Activated CD8-positive, alpha-beta memory T cell treated with anti-CD3 and anti-CD28 coated beads, Interleukin-2, amount 10 ng/mL, durations not matched to agents 7 days and 5 days (primary cell): Measurements from ENCODE around the gene ST6GALNAC1. TPM values are rescaled to one million over a fixed set of nuclear protein-coding genes. Genes with fewer than 3 reads are reported as not detected.

Source experiments
- ATAC-seq: fragments of 150-1000 bp; cut with Tn5 transposase; one replicate; pipeline ENCODE4 v1.10.0; 2021; ENCODE audit warnings: moderate library complexity
- CTCF ChIA-PET: fragments of 350-600 bp; sonication (Branson Sonifier 250); formaldehyde crosslinking; loops from one replicate; lab custom pipeline; 2021; ENCODE audit warnings: antibody characterized with exemption; lab: Charles Lee
- DNase-seq: peaks from one replicate; pipeline ENCODE4 v3.0.0-alpha.2; 2020
- H3K27ac Mint-ChIP-seq: one replicate; pipeline ENCODE4 v1.8.0; 2021; ENCODE audit warnings: mild to moderate bottlenecking, mixed read lengths
- H3K27me3 Mint-ChIP-seq: one replicate; pipeline ENCODE4 v1.8.0; 2021; ENCODE audit warnings: mixed read lengths
- H3K36me3 Mint-ChIP-seq: one replicate; pipeline ENCODE4 v1.8.0; 2021; ENCODE audit warnings: mild to moderate bottlenecking, mixed read lengths
- H3K4me1 Mint-ChIP-seq: one replicate; pipeline ENCODE4 v1.8.0; 2021; ENCODE audit warnings: mixed read lengths
- H3K4me3 Mint-ChIP-seq: one replicate; pipeline ENCODE4 v1.8.0; 2021; ENCODE audit warnings: mild to moderate bottlenecking, moderate library complexity, mixed read lengths
- H3K9me3 Mint-ChIP-seq: one replicate; pipeline ENCODE4 v1.8.0; 2022; ENCODE audit warnings: low read depth, mixed read lengths
- total RNA-seq, 2 experiments: library from RNA; stranded (reverse); gene quantifications; one replicate each; pipeline ENCODE4 v1.2.3, GENCODE V29; 2021

Gene ST6GALNAC1
- total RNA-seq, 2 experiments from 2014 or later: not detected

DNA sequence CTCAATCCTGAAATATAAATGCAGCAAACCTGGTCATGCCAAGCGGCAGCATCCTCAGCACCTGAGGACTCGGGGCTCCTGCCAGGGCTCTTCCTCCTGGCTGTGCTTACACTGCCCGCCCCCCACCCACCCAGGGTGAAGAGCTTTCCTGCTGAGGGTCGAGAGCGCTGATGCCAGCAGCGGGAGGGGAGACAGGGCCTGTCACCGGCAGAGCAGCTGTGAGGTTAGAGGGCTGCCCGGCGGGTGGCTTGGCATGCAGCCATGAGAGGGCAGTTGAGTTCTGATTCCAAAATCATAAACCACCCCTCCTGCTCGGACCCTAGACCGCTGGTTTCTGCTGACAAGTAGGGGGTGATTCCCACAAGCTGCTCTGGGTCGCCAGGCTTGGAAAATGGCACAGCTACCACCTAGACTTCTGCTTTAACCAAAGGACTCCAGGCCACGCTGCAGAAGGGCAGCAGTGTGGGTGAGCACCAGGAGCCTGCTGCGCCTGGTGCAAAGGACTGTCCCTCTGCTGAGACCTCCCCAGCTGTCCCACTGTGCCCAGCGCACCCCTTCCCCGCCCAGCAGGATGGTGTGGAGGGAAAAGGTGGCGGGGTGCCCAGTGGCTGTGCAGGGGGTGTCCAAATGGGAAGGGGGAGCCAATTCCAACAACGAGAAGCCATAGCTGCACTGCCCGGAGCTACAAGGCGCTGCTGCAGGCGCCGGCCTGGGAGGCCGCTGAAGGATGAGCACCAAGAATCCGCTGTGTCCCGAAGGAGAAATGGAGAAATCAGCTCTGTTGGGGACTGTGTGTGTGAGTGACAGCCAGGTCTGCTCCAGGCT is 40.6 kb upstream of the ST6GALNAC1 start:
- CTCF ChIA-PET: interaction anchor here (0.8 to 4.1 kb wide), 4 partner anchors 29 to 161 kb away, joined by 3 to 50 read pairs (median 22); partner anchors contain the start of gene MXRA7
- Mint-ChIP-seq H3K36me3 (no peaks in the 10 kb centered on the region), H3K4me3 (no peak overlapping the region), H3K4me1 (peaks cover 12% of the 10 kb centered on the region), H3K9me3 (no peaks in the 10 kb centered on the region), H3K27ac (no peak overlapping the region), H3K27me3 (no peaks in the 10 kb centered on the region)
- DNase-seq (no peak), ATAC-seq (no peak)

- no peaks in the 10 kb centered on the region for H3K9me3 Mint-ChIP-seq
- DNase-seq (no peak), ATAC-seq (no peak)
- CTCF ChIA-PET: interaction anchor here (1.3 to 4.1 kb wide), 5 partner anchors 30 to 160 kb away, joined by 3 to 50 read pairs (median 40); partner anchors contain the start of gene MXRA7
- peaks cover 12% of the 10 kb centered on the region for H3K4me1 Mint-ChIP-seq
- no peak overlapping the region for H3K27ac Mint-ChIP-seq
- H3K27me3 Mint-ChIP-seq: no peaks in the 10 kb centered on the region
- no peak overlapping the region for H3K4me3 Mint-ChIP-seq
- no peaks in the 10 kb centered on the region for H3K36me3 Mint-ChIP-seq
These were observed 39.6 kb upstream of the ST6GALNAC1 start for GRCh38 chr17:76683011-76683755.

GRCh38 chr17:76682296-76682695 is 38.7 kb upstream of the ST6GALNAC1 start:
- no peak for ATAC-seq
- H3K36me3 Mint-ChIP-seq: no peaks in the 10 kb centered on the region
- H3K4me1 Mint-ChIP-seq: peaks cover 12% of the 10 kb centered on the region
- H3K27ac Mint-ChIP-seq: no peak overlapping the region
- CTCF ChIA-PET: interaction anchor here (1.1 to 4.1 kb wide), 15 partner anchors 8 to 160 kb away, joined by 3 to 50 read pairs (median 9); partner anchors contain the start of gene MXRA7
- H3K4me3 Mint-ChIP-seq: no peak overlapping the region
- DNase-seq: no peak
- H3K27me3 Mint-ChIP-seq: no peaks in the 10 kb centered on the region
- no peaks in the 10 kb centered on the region for H3K9me3 Mint-ChIP-seq

GRCh38 chr17:76681222-76682137 is 37.9 kb upstream of the ST6GALNAC1 start:
- Mint-ChIP-seq H3K4me3 (no peak overlapping the region), H3K4me1 (peaks cover 12% of the 10 kb centered on the region), H3K9me3 (no peaks in the 10 kb centered on the region), H3K27me3 (no peaks in the 10 kb centered on the region), H3K27ac (no peak overlapping the region), H3K36me3 (no peaks in the 10 kb centered on the region)
- CTCF ChIA-PET: interaction anchor here (0.6 to 4.1 kb wide), 29 partner anchors 9 to 283 kb away, joined by 3 to 50 read pairs (median 5); partner anchors contain the start of gene MXRA7
- DNase-seq (peak; percentile 82), ATAC-seq (peak; percentile 70)

GRCh38 chr17:76679239-76679638 is 35.7 kb upstream of the ST6GALNAC1 start:
- ATAC-seq: no peak
- Mint-ChIP-seq H3K27ac (no peak overlapping the region), H3K36me3 (no peaks in the 10 kb centered on the region), H3K9me3 (no peaks in the 10 kb centered on the region), H3K4me1 (peaks cover 12% of the 10 kb centered on the region), H3K27me3 (no peaks in the 10 kb centered on the region), H3K4me3 (no peak overlapping the region)
- no peak for DNase-seq
- CTCF ChIA-PET: interaction anchor here (1.0 to 2.7 kb wide), 2 partner anchors 18 to 156 kb away, joined by 4 to 12 read pairs; no protein-coding TSS in a partner anchor

GRCh38 chr17:76678330-76678729 is 34.8 kb upstream of the ST6GALNAC1 start:
- DNase-seq (peak; percentile 73), ATAC-seq (peak; percentile 83)
- H3K36me3 Mint-ChIP-seq: no peaks in the 10 kb centered on the region
- H3K9me3 Mint-ChIP-seq: no peaks in the 10 kb centered on the region
- H3K4me1 Mint-ChIP-seq: peaks cover 13% of the 10 kb centered on the region
- H3K4me3 Mint-ChIP-seq: no peak overlapping the region
- H3K27me3 Mint-ChIP-seq: no peaks in the 10 kb centered on the region
- CTCF ChIA-PET: interaction anchor here (1.0 to 2.7 kb wide), 4 partner anchors 19 to 155 kb away, joined by 4 to 12 read pairs (median 6); no protein-coding TSS in a partner anchor
- no peak overlapping the region for H3K27ac Mint-ChIP-seq

DNA sequence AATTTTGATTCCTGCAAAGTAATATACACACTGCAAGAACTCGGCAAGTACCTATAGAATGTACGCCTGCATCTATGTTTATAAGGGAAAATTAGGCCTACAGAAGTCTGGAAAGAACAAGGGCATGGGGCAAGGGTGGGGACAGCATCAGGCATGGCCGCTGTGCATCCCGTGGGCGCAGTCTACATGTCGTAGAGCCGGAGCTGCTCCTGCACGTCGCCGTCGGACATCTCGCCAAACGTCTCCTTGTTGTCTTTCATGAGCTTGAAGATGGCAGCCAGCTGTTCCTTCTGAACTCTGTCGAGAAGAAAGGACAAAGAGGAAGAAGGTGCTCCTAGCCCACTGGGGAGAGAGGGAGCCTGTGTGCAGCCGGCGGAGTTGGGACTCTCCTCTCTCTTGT is 33.8 kb upstream of the ST6GALNAC1 start:
- no peaks in the 10 kb centered on the region for H3K27me3 Mint-ChIP-seq
- H3K27ac Mint-ChIP-seq: no peak overlapping the region
- ATAC-seq (no peak), DNase-seq (no peak)
- H3K9me3 Mint-ChIP-seq: no peaks in the 10 kb centered on the region
- CTCF ChIA-PET: interaction anchor here (0.6 to 2.7 kb wide), 5 partner anchors 37 to 478 kb away, joined by 3 to 12 read pairs (median 4); no protein-coding TSS in a partner anchor
- peaks cover 16% of the 10 kb centered on the region for H3K4me1 Mint-ChIP-seq
- no peak overlapping the region for H3K4me3 Mint-ChIP-seq
- peaks cover 2% of the 10 kb centered on the region for H3K36me3 Mint-ChIP-seq

GRCh38 chr17:76676629-76677028 is 33.1 kb upstream of the ST6GALNAC1 start:
- H3K27me3 Mint-ChIP-seq: no peaks in the 10 kb centered on the region
- DNase-seq: no peak
- H3K27ac Mint-ChIP-seq: no peak overlapping the region
- no peak overlapping the region for H3K4me3 Mint-ChIP-seq
- peaks cover 2% of the 10 kb centered on the region for H3K36me3 Mint-ChIP-seq
- no peak for ATAC-seq
- H3K9me3 Mint-ChIP-seq: no peaks in the 10 kb centered on the region
- CTCF ChIA-PET: interaction anchor here (0.6 to 1.8 kb wide), 2 partner anchors 37 to 53 kb away, joined by 3 to 9 read pairs; no protein-coding TSS in a partner anchor
- H3K4me1 Mint-ChIP-seq: peaks cover 16% of the 10 kb centered on the region

GRCh38 chr17:76675648-76676047 is 32.1 kb upstream of the ST6GALNAC1 start:
- CTCF ChIA-PET: no interaction called here
- peaks cover 2% of the 10 kb centered on the region for H3K36me3 Mint-ChIP-seq
- peaks cover 21% of the 10 kb centered on the region for H3K4me1 Mint-ChIP-seq
- DNase-seq (no peak), ATAC-seq (no peak)
- no peak overlapping the region for H3K27ac Mint-ChIP-seq
- H3K9me3 Mint-ChIP-seq: no peaks in the 10 kb centered on the region
- no peaks in the 10 kb centered on the region for H3K27me3 Mint-ChIP-seq
- no peak overlapping the region for H3K4me3 Mint-ChIP-seq

GRCh38 chr17:76674600-76674999 is 31.0 kb upstream of the ST6GALNAC1 start:
- Mint-ChIP-seq H3K4me1 (peaks cover 26% of the 10 kb centered on the region), H3K27me3 (no peaks in the 10 kb centered on the region), H3K9me3 (no peaks in the 10 kb centered on the region), H3K36me3 (peaks cover 2% of the 10 kb centered on the region), H3K27ac (no peak overlapping the region), H3K4me3 (no peak overlapping the region)
- ATAC-seq (no peak), DNase-seq (no peak)
- CTCF ChIA-PET: no interaction called here

GRCh38 chr17:76673729-76674128 is 30.2 kb upstream of the ST6GALNAC1 start:
- H3K27me3 Mint-ChIP-seq: no peaks in the 10 kb centered on the region
- no peak overlapping the region for H3K4me3 Mint-ChIP-seq

GRCh38 chr17:76672892-76673291 is 29.3 kb upstream of the ST6GALNAC1 start:
- Mint-ChIP-seq H3K27me3 (no peaks in the 10 kb centered on the region), H3K9me3 (no peaks in the 10 kb centered on the region), H3K4me1 (peaks cover 26% of the 10 kb centered on the region), H3K4me3 (peak overlapping the region; percentile 90), H3K27ac (peak overlapping the region; percentile 88), H3K36me3 (peaks cover 2% of the 10 kb centered on the region)
- DNase-seq (no peak), ATAC-seq (no peak)
- CTCF ChIA-PET: interaction anchor here (2.2 to 3.0 kb wide), 3 partner anchors 9 to 150 kb away, joined by 7 to 17 read pairs (median 11); no protein-coding TSS in a partner anchor

More at GRCh38 chr17:76673729-76674128, 30.2 kb upstream of the ST6GALNAC1 start:
- H3K9me3 Mint-ChIP-seq: no peaks in the 10 kb centered on the region
- ATAC-seq: no peak
- no peak overlapping the region for H3K27ac Mint-ChIP-seq
- CTCF ChIA-PET: no interaction called here
- peaks cover 26% of the 10 kb centered on the region for H3K4me1 Mint-ChIP-seq
- no peak for DNase-seq
- H3K36me3 Mint-ChIP-seq: peaks cover 2% of the 10 kb centered on the region
